Cardiac fibroblast (primary cell): ENCODE measurements around the gene LRRC23.

ENCODE experiments used
- DNase-seq, 2 donors: peaks; one replicate each; pipeline versions ENCODE4 v3.0.0 to v3.0.0-alpha.2; 2010; ENCODE audit warnings: low read depth in 2 of 2
- H3K4me3 ChIP-seq, 2 donors: replicated peaks in 1 of 2; 1 replicate in 1 of 2; 2 replicates in 1 of 2; pipeline ENCODE4 v1.5.1; 2011; ENCODE audit warnings: low read depth in 2 of 2, low read length in 2 of 2, mild to moderate bottlenecking in 2 of 2, moderate library complexity in 1 of 2
- CTCF ChIP-seq: IDR thresholded peaks from one replicate; pipeline ENCODE4 v1.5.1; 2011; ENCODE audit warnings: low read depth, mild to moderate bottlenecking, low read length, inconsistent platforms

The LRRC23 gene

GRCh38 chr12:6947615-6948014 lies 43.0 kb downstream of the LRRC23 start:
- DNase-seq: no peak
- no peak for TF ChIP-seq CTCF
- no peak overlapping the region for H3K4me3 ChIP-seq

- peak; percentile 5 for TF ChIP-seq CTCF
- no peak overlapping the region for H3K4me3 ChIP-seq
- DNase-seq: no peak
Measured at GRCh38 chr12:6948873-6949594, 44.4 kb downstream of the LRRC23 start.

- no peak overlapping the region for H3K4me3 ChIP-seq
- TF ChIP-seq CTCF: peak; percentile 35
- DNase-seq: no peak
Measured at GRCh38 chr12:6950401-6950801, 45.8 kb downstream of the LRRC23 start.

GRCh38 chr12:6950811-6951540 lies 46.4 kb downstream of the LRRC23 start, which contains the start of gene PTPN6:
Gene PTPN6, plus strand, starts transcription at chr12:6951356. Its CDS starts 157 bp downstream, at chr12:6951513.
- no peak for TF ChIP-seq CTCF
- H3K4me3 ChIP-seq: no peak within 1 kb of the TSS
- no peak for DNase-seq

GRCh38 chr12:6951551-6952120 lies 47.0 kb downstream of the LRRC23 start:
- H3K4me3 ChIP-seq: no peak overlapping the region
- DNase-seq: no peak
- no peak for TF ChIP-seq CTCF

- TF ChIP-seq CTCF: no peak
- H3K4me3 ChIP-seq: no peak overlapping the region
- DNase-seq: no peak
Measured at GRCh38 chr12:6952121-6952862, 47.7 kb downstream of the LRRC23 start.
